Tongue (tissue), 2 donors: Measurements from ENCODE around the gene EMD. TPM values are rescaled to one million over a fixed set of nuclear protein-coding genes. Genes with fewer than 3 reads are reported as not detected.
"Not testable (repeated sequence)": the region's sequence is repeated elsewhere in the genome, so short reads cannot be mapped to it uniquely, and the experiment has no call there.

Experiments used
- DNase-seq: peaks from one replicate; pipeline ENCODE4 v3.0.0-alpha.2; 2015
- total RNA-seq: library from RNA; depleted of rRNA; stranded (reverse); fragments of >200 nt; gene quantifications from one replicate; pipeline ENCODE4 v1.2.3, GENCODE V29; 2014

Gene EMD
- total RNA-seq, 1 donor from 2014 or later: 23.1 TPM

- DNase-seq: not testable (repeated sequence)
These were observed 17.3 kb downstream of the EMD start for GRCh38 chrX:154396363-154396762.

GRCh38 chrX:154396973-154397887 is 18.1 kb downstream of the EMD start:
- peak; percentile 88 for DNase-seq

GRCh38 chrX:154397888-154398667 is 19.0 kb downstream of the EMD start, which contains the start of gene RPL10:
Gene RPL10 (plus strand): TSS chrX:154398377. CDS start chrX:154398520, 143 bp downstream.
- DNase-seq: peak; percentile 97

GRCh38 chrX:154398668-154399526 is 19.8 kb downstream of the EMD start:
- DNase-seq: peak; percentile 93

GRCh38 chrX:154399527-154400368 is 20.7 kb downstream of the EMD start:
- no peak for DNase-seq

GRCh38 chrX:154400369-154400817 is 21.3 kb downstream of the EMD start:
- DNase-seq: not testable (repeated sequence)

GRCh38 chrX:154401045-154401799 is 22.1 kb downstream of the EMD start:
- no peak for DNase-seq

GRCh38 chrX:154401918-154402621 is 23.0 kb downstream of the EMD start:
- DNase-seq: no peak

- DNase-seq: no peak
These were observed 23.6 kb downstream of the EMD start for GRCh38 chrX:154402622-154403127.

GRCh38 chrX:154403192-154403591 is 24.1 kb downstream of the EMD start:
- DNase-seq: no peak

GRCh38 chrX:154403858-154404257 is 24.8 kb downstream of the EMD start:
- no peak for DNase-seq

GRCh38 chrX:154404625-154405192 is 25.6 kb downstream of the EMD start:
- DNase-seq: no peak

GRCh38 chrX:154408659-154409221 is 29.6 kb downstream of the EMD start:
- DNase-seq: peak; percentile 24

- peak; percentile 64 for DNase-seq
These were observed 30.3 kb downstream of the EMD start, which contains the start of gene DNASE1L1 for GRCh38 chrX:154409222-154409871. Gene DNASE1L1 (minus strand): TSS chrX:154409254. CDS start chrX:154405568, 3,686 bp downstream.

- DNase-seq: peak; percentile 64
These were observed 32.9 kb downstream of the EMD start for GRCh38 chrX:154411981-154412340.

GRCh38 chrX:154412468-154412867 is 33.4 kb downstream of the EMD start:
- no peak for DNase-seq

GRCh38 chrX:154413142-154413541 is 34.0 kb downstream of the EMD start:
- no peak for DNase-seq

GRCh38 chrX:154417157-154417556 is 38.1 kb downstream of the EMD start:
- DNase-seq: no peak
